Fibroblast of peridontal ligament (primary cell): ENCODE results near the gene KLRD1.
"Not testable (repeated sequence)": the region's sequence is repeated elsewhere in the genome, so short reads cannot be mapped to it uniquely, and the experiment has no call there.

ENCODE experiments used
- DNase-seq: peaks from one replicate; pipeline ENCODE4 v3.0.0-alpha.2; 2010; ENCODE audit errors: extremely low read depth

KLRD1 gene

DNA sequence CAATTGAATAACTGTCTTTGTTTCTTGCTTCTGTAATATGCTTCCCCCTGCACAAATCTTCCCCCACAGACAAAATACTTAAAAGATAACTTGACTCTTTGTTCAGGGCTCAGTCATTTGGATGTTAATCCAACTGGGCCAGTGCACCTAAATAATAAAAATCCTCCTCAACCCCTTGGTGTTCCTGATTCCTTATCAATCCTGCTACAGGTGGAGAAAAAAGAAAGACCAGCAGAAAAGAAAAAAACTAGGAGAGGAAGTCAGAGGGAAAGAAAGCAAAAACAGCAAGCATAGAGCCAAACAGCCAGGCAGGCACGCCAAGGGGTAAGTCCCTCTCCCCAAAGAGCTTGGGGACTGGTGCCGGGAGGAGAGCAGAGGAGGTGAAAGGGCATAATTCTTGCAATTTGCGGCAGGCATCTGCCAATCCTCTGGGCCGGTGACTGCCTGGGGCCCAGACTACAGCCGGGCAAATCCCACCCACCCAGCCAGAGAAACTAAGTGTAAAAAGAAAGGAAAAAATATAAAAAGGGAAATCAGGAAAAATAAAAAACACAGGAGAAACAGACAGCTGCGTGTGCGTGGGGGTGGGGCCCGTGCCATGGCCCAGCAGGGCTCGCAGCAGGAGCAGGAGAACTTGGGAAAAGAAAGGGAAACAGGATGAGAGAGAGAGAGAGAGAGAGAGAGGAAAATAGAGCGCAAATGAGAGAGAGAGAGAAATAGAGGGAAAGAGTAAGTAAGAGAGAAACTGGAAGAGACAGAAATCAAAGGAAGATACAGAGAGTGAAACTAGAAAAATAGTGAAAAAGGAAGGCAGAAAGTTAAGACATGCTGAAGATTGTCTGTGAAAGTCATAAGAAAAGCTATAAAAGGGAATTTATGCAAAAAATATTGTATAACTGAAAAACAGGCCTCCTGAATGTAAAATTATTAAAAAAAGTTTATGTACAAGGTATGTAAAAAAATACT is 60.8 kb downstream of the KLRD1 start:
- no peak for DNase-seq

GRCh38 chr12:10369557-10370415 is 62.1 kb downstream of the KLRD1 start:
- DNase-seq, result no peak

DNA sequence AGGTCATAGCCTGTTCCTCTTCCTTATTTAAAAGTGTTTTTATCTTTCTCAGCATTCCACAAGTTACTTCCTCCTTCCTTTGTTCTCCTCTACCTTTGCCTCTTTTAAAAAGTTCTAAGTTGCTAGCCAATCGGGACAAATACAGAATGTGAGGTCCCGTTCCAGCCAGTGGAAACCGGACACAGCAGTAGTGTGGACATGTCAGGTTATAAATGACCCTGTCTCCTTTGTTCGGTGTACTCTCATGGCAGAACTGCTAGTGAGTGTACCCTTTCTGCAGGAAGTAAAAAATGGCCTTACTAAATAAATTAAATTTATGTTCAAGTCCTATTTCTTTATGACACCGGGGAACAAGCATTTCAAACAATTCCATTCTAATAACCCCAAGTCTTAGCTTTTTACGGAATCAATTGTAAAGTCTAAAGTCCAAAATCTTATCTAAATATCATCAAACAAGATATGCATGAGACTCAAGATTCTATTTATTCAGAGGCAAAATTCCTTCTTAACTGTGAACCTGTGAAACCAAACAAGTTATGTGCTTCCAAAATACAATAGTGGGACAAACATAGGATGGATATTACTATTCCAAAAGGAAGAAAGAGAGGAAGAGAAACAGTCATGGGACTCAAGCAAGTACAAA is 64.3 kb downstream of the KLRD1 start:
- not testable (repeated sequence) for DNase-seq

DNA sequence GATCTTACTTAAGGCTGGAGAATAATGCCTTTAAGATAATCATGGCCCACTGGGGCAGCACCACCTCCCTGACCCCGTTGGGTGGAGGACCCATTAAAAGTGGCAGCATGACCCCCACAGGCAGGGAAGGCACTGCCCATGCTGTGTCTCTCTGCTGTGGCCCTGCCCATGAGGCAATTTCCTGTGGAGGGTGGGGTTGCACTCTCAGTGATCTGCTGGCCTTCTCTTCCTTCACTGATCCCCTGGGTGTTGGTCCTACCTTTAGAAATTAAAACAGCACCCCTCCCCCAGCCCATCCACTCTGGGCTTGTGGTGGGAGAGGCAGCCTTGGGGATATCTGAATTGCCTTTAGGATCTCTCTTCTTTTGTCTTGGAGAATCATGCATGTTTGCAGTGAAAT is 64.9 kb downstream of the KLRD1 start:
- no peak for DNase-seq

DNA sequence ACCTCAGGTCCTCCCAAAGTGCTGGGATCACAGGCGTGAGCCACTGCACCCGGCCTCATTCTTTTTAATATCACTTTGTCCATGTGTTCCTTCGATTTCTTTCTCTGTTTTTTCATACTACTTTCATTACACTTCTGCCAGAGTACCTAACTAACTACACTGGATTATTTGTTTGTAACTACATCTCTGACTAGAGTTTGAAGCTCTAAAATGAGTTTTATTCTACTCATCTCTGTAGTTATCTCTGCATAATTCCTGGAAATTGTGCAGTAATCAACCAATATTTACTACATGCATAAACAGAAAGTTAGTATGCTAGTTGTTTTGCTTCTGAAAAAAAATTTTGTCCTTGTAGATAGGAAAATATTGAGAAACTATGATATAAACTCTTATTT is 67.0 kb downstream of the KLRD1 start:
- DNase-seq, result no peak

- not testable (repeated sequence) for DNase-seq
These were observed 71.1 kb downstream of the KLRD1 start for GRCh38 chr12:10378737-10379136.
